GM12872 (cell line): ENCODE data around the gene MRPS2.

ENCODE experiments used
- CTCF ChIP-seq: IDR thresholded peaks from 3 replicates; pipeline ENCODE4 v1.5.1; 2011; ENCODE audit warnings: low read depth, mild to moderate bottlenecking, low read length, moderate library complexity; ENCODE audit not compliant: insufficient read depth

MRPS2 gene

GRCh38 chr9:135490166-135490870 lies 10.2 kb upstream of the MRPS2 start:
- no peak for TF ChIP-seq CTCF

- no peak for TF ChIP-seq CTCF
Observed at GRCh38 chr9:135490980-135491464, 9.5 kb upstream of the MRPS2 start.

GRCh38 chr9:135491764-135492163 lies 8.7 kb upstream of the MRPS2 start:
- no peak for TF ChIP-seq CTCF

GRCh38 chr9:135492886-135493669 lies 7.4 kb upstream of the MRPS2 start:
- no peak for TF ChIP-seq CTCF

- TF ChIP-seq CTCF, result no peak
Observed at GRCh38 chr9:135494791-135495559, 5.5 kb upstream of the MRPS2 start.

- TF ChIP-seq CTCF, result no peak
Observed at GRCh38 chr9:135498381-135499126, 1.9 kb upstream of the MRPS2 start.
